Measurements from ENCODE around the gene FAM50B. TPM values are rescaled to one million over a fixed set of nuclear protein-coding genes. Genes with fewer than 3 reads are reported as not detected.
A peak's percentile ranks its signal among the peaks of the same experiment; 100 is the strongest.

The FAM50B gene
- total and polyA plus RNA-seq, 2 of the 13 experiments (the other 11 are each of a cell fraction or from before 2014, with no cell fraction given), result 0.05 TPM; not detected in 1

GRCh38 chr6:3838992-3839867 is 9.9 kb upstream of the FAM50B start (continued):
- TF ChIP-seq NR3C1 (CRISPR knock-in tag; IDR thresholded peaks at IDR 0.05), result no peak
- TF ChIP-seq ZNF333 (CRISPR knock-in tag; IDR thresholded peaks at IDR 0.05; ENCODE audit: borderline replicate concordance), result 0 out of 2 replicates have a peak, but pooled peaks have one; percentile 45
- TF ChIP-seq SATB2 (CRISPR knock-in tag; IDR thresholded peaks at IDR 0.05), result no peak
- no peak for TF ChIP-seq ZBTB38 (CRISPR knock-in tag; IDR thresholded peaks at IDR 0.05)
- TF ChIP-seq RXRB (CRISPR knock-in tag; IDR thresholded peaks at IDR 0.05; ENCODE audit: borderline replicate concordance), result peak; percentile 81
- TF ChIP-seq ZFP1 (CRISPR knock-in tag; IDR thresholded peaks at IDR 0.05), result no peak
- no peak for TF ChIP-seq ZHX2 (IDR thresholded peaks at IDR 0.05; ENCODE audit: low read depth)
- TF ChIP-seq ZHX2 (CRISPR knock-in tag; IDR thresholded peaks at IDR 0.05; ENCODE audit: borderline replicate concordance), result no peak
- no peak for TF ChIP-seq E2F5 (CRISPR knock-in tag; conservative IDR thresholded peaks at IDR 0.05)
- TF ChIP-seq TRIM24 (CRISPR knock-in tag; IDR thresholded peaks at IDR 0.05), result no peak
- TF ChIP-seq PAX8 (CRISPR knock-in tag; IDR thresholded peaks at IDR 0.05; ENCODE audit: borderline replicate concordance), result no peak
- TF ChIP-seq BCL3 (CRISPR knock-in tag; IDR thresholded peaks at IDR 0.05), result no peak; the same call in 1 of the 2 replicates
- no peak for TF ChIP-seq FOXJ3 (CRISPR knock-in tag; IDR thresholded peaks at IDR 0.05; ENCODE audit: borderline replicate concordance)
- TF ChIP-seq KAT8 (CRISPR knock-in tag; IDR thresholded peaks at IDR 0.05), result peak; percentile 60
- TF ChIP-seq ZNF770 (CRISPR knock-in tag; IDR thresholded peaks at IDR 0.05), result no peak
- peak; percentile 10; the same call in 1 of the 2 replicates for TF ChIP-seq ZNF292 (CRISPR knock-in tag; IDR thresholded peaks at IDR 0.05; ENCODE audit: borderline replicate concordance, low read depth)
- TF ChIP-seq ZNF549 (CRISPR knock-in tag; IDR thresholded peaks at IDR 0.05), result no peak
- 0 out of 2 replicates have a peak, but pooled peaks have one; percentile 32 for TF ChIP-seq TCF7 (IDR thresholded peaks at IDR 0.05; ENCODE audit: low read depth)
- no peak for TF ChIP-seq ZNF782 (CRISPR knock-in tag; IDR thresholded peaks at IDR 0.05; ENCODE audit: borderline replicate concordance)
- TF ChIP-seq ZNF776 (CRISPR knock-in tag; IDR thresholded peaks at IDR 0.05), result no peak

Data from HepG2 (cell line).